SIG-M5 treated with dmso at 0.1 percent for 504 hours (cell line): ENCODE data around the gene ACTL7B.
"Not testable (repeated sequence)": the region's sequence is repeated elsewhere in the genome, so short reads cannot be mapped to it uniquely, and the experiment has no call there.

Source experiments
- DNase-seq: peaks from one replicate; lab custom pipeline; 2025; ENCODE audit not compliant: unreplicated experiment; lab: John Stamatoyannopoulos, UW

The ACTL7B gene

GRCh38 chr9:108874058-108874788 lies 18.4 kb upstream of the ACTL7B start:
- DNase-seq: no peak

- no peak for DNase-seq
Measured at GRCh38 chr9:108869092-108869725, 13.4 kb upstream of the ACTL7B start.

GRCh38 chr9:108867829-108868228 lies 12.0 kb upstream of the ACTL7B start:
- no peak for DNase-seq

- no peak for DNase-seq
Measured at GRCh38 chr9:108867116-108867515, 11.3 kb upstream of the ACTL7B start.

GRCh38 chr9:108866001-108866420 lies 10.2 kb upstream of the ACTL7B start:
- no peak for DNase-seq

GRCh38 chr9:108865037-108865436 lies 9.3 kb upstream of the ACTL7B start:
- no peak for DNase-seq

- no peak for DNase-seq
Measured at GRCh38 chr9:108864446-108864845, 8.7 kb upstream of the ACTL7B start.

GRCh38 chr9:108863891-108864290 lies 8.1 kb upstream of the ACTL7B start:
- no peak for DNase-seq

GRCh38 chr9:108861997-108862396 lies 6.2 kb upstream of the ACTL7B start, which contains the start of gene ACTL7A:
Gene ACTL7A (plus strand): TSS chr9:108862266. CDS start chr9:108862323, 57 bp downstream.
- DNase-seq: no peak

GRCh38 chr9:108861464-108861863 lies 5.7 kb upstream of the ACTL7B start:
- no peak for DNase-seq

- DNase-seq: no peak
Measured at GRCh38 chr9:108860764-108861163, 5.0 kb upstream of the ACTL7B start.

GRCh38 chr9:108860354-108860753 lies 4.6 kb upstream of the ACTL7B start:
- peak; percentile 46 for DNase-seq

GRCh38 chr9:108859459-108860114 lies 3.8 kb upstream of the ACTL7B start:
- no peak for DNase-seq

GRCh38 chr9:108857572-108857971 lies 1.8 kb upstream of the ACTL7B start:
- no peak for DNase-seq

GRCh38 chr9:108855529-108855886 lies 278 bp downstream of the ACTL7B start:
- DNase-seq: no peak

GRCh38 chr9:108854641-108855528 lies 901 bp downstream of the ACTL7B start:
- DNase-seq: no peak

- DNase-seq: no peak
Measured at GRCh38 chr9:108854094-108854493, 1.7 kb downstream of the ACTL7B start.

GRCh38 chr9:108852079-108852478 lies 3.7 kb downstream of the ACTL7B start:
- DNase-seq: no peak

GRCh38 chr9:108851138-108851537 lies 4.6 kb downstream of the ACTL7B start:
- DNase-seq: no peak

GRCh38 chr9:108850293-108850897 lies 5.4 kb downstream of the ACTL7B start:
- peak; percentile 41 for DNase-seq

- not testable (repeated sequence) for DNase-seq
Measured at GRCh38 chr9:108848296-108848695, 7.5 kb downstream of the ACTL7B start.
